H1 (cell line): ENCODE measurements around the gene PXDN. TPM values are rescaled to one million over a fixed set of nuclear protein-coding genes. Genes with fewer than 3 reads are reported as not detected.

Experiments used
- CTCF ChIA-PET: fragments of 300-600 bp; sonication (Branson Sonifier 250); formaldehyde crosslinking; loops from one replicate; lab custom pipeline; 2021; ENCODE audit not compliant: partially characterized antibody; lab: Charles Lee
- POLR2A ChIA-PET: fragments of 300-600 bp; sonication (Branson Sonifier 250); formaldehyde crosslinking; loops from one replicate; lab custom pipeline; 2021; ENCODE audit warnings: inconsistent platforms; ENCODE audit not compliant: partially characterized antibody; lab: Charles Lee
- DNase-seq, 2 experiments: peaks; one replicate each; pipeline versions ENCODE4 v3.0.0 to v3.0.0-alpha.2; 2010 to 2022; ENCODE audit warnings: low spot score in 2 of 2, low read depth in 1 of 2, mixed read lengths in 1 of 2
- FAIRE-seq: peaks from 2 replicates; lab custom pipeline; 2011; peaks lifted over from hg19 to GRCh38; lab: Jason Lieb, UNC
- H2AFZ ChIP-seq: 2 replicates; pipeline ENCODE4 v1.8.1; 2012; ENCODE audit warnings: low read length, inconsistent platforms
- H2AK5ac ChIP-seq: 2 replicates; pipeline ENCODE4 v1.6.1; 2013; ENCODE audit warnings: low read depth, low read length
- H2BK120ac ChIP-seq: replicated peaks from 2 replicates; pipeline ENCODE3; 2013; ENCODE audit warnings: low read depth, low read length, inconsistent platforms
- H2BK12ac ChIP-seq: 2 replicates; pipeline ENCODE4 v1.6.1; 2013; ENCODE audit warnings: low read depth, low read length
- H2BK15ac ChIP-seq: 2 replicates; pipeline ENCODE4 v1.6.1; 2013; ENCODE audit warnings: low read length
- H2BK20ac ChIP-seq: 2 replicates; pipeline ENCODE4 v1.6.1; 2013; ENCODE audit warnings: low read length
- H2BK5ac ChIP-seq: 2 replicates; pipeline ENCODE4 v1.6.1; 2013; ENCODE audit warnings: low read depth, low read length
- H3K14ac ChIP-seq: 2 replicates; pipeline ENCODE4 v1.6.1; 2013; ENCODE audit warnings: inconsistent platforms; ENCODE audit not compliant: insufficient read length
- H3K18ac ChIP-seq: 2 replicates; pipeline ENCODE4 v1.6.1; 2013; ENCODE audit warnings: low read length; ENCODE audit errors: extremely low read depth
- H3K23ac ChIP-seq: 2 replicates; pipeline ENCODE4 v1.6.1; 2013; ENCODE audit warnings: inconsistent platforms; ENCODE audit not compliant: insufficient read length
- H3K23me2 ChIP-seq: 2 replicates; pipeline ENCODE4 v1.6.1; 2013; ENCODE audit warnings: low read depth, low read length
- H3K27ac ChIP-seq: 2 replicates; pipeline ENCODE4 v1.6.1; 2011; ENCODE audit warnings: low read depth, low read length, inconsistent platforms
- H3K27me3 ChIP-seq, 4 experiments: replicated peaks in 1 of 4; 1 replicate in 1 of 4; 2 replicates in 3 of 4; pipeline versions ENCODE4 v1.6.1 to v1.8.1; 2011 to 2013; ENCODE audit warnings: low read length in 3 of 4, mild to moderate bottlenecking in 3 of 4, inconsistent platforms in 2 of 4, mixed read lengths in 2 of 4, moderate library complexity in 1 of 4; ENCODE audit not compliant: control insufficient read depth in 3 of 4, insufficient read depth in 3 of 4; ENCODE audit errors: extremely low read depth in 1 of 4
- H3K36me3 ChIP-seq, 4 experiments: 2 replicates each; pipeline versions ENCODE4 v1.6.1 to v1.8.1; 2011 to 2013; ENCODE audit warnings: mild to moderate bottlenecking in 4 of 4, low read length in 3 of 4, moderate library complexity in 2 of 4, control low read depth in 1 of 4, inconsistent platforms in 1 of 4; ENCODE audit not compliant: insufficient read depth in 4 of 4, control insufficient read depth in 2 of 4
- H3K4ac ChIP-seq: replicated peaks from 2 replicates; pipeline ENCODE3; 2013; ENCODE audit warnings: low read length, low read depth, mixed read lengths, inconsistent platforms; ENCODE audit not compliant: insufficient read length
- H3K4me1 ChIP-seq, 4 experiments: replicated peaks in 1 of 4; 1 replicate in 1 of 4; 2 replicates in 3 of 4; pipeline versions ENCODE4 v1.6.1 to v1.8.1; 2011 to 2013; ENCODE audit warnings: low read length in 3 of 4, inconsistent platforms in 2 of 4, mixed read lengths in 1 of 4; ENCODE audit not compliant: insufficient read depth in 4 of 4, control insufficient read depth in 3 of 4
- H3K4me2 ChIP-seq, 2 experiments: 2 replicates each; pipeline versions ENCODE4 v1.6.1 to v1.8.1; 2011 to 2013; ENCODE audit warnings: low read depth in 2 of 2, low read length in 2 of 2, control low read depth in 1 of 2, inconsistent platforms in 1 of 2, mild to moderate bottlenecking in 1 of 2; ENCODE audit not compliant: insufficient read depth in 1 of 2
- H3K4me3 ChIP-seq, 4 experiments: fragments of 200-600, 300-600 bp in 1 of 4; sonication (generic), shearing (Covaris generic), sonication (Bioruptor Twin) in 1 of 4; 2 replicates each; pipeline versions ENCODE4 v1.5.1 to v1.8.1; 2011 to 2016; ENCODE audit warnings: low read length in 4 of 4, low read depth in 3 of 4, control low read depth in 2 of 4, inconsistent platforms in 2 of 4, mild to moderate bottlenecking in 2 of 4, mixed read lengths in 1 of 4, moderate library complexity in 1 of 4; ENCODE audit not compliant: insufficient read depth in 2 of 4; ENCODE audit errors: extremely low read depth in 1 of 4
- H3K56ac ChIP-seq: replicated peaks from 2 replicates; pipeline ENCODE3; 2013; ENCODE audit warnings: low read depth, mild to moderate bottlenecking, mixed read lengths, low read length, inconsistent platforms; ENCODE audit not compliant: insufficient read length
- H3K79me1 ChIP-seq: 2 replicates; pipeline ENCODE4 v1.6.1; 2013; ENCODE audit warnings: low read depth, low read length, control low read depth
- H3K79me2 ChIP-seq, 2 experiments: 2 replicates each; pipeline versions ENCODE4 v1.6.1 to v1.8.1; 2012 to 2013; ENCODE audit warnings: low read length in 2 of 2, mild to moderate bottlenecking in 2 of 2, inconsistent platforms in 1 of 2; ENCODE audit not compliant: insufficient read depth in 2 of 2, control insufficient read depth in 1 of 2
- H3K9ac ChIP-seq, 4 experiments: replicated peaks in 1 of 4; 1 replicate in 1 of 4; 2 replicates in 3 of 4; pipeline versions ENCODE4 v1.6.1 to v1.8.1; 2011 to 2013; ENCODE audit warnings: low read depth in 3 of 4, low read length in 3 of 4, control low read depth in 2 of 4, mild to moderate bottlenecking in 2 of 4, moderate library complexity in 2 of 4, inconsistent platforms in 1 of 4; ENCODE audit errors: extremely low read depth in 1 of 4
- H3K9me3 ChIP-seq, 2 experiments: 2 replicates each; pipeline versions ENCODE4 v1.6.1 to v1.8.1; 2012 to 2013; ENCODE audit warnings: mild to moderate bottlenecking in 2 of 2, moderate library complexity in 2 of 2, control low read depth in 1 of 2, inconsistent platforms in 1 of 2, low read depth in 1 of 2, low read length in 1 of 2, mixed read lengths in 1 of 2; ENCODE audit not compliant: insufficient read depth in 2 of 2
- H4K20me1 ChIP-seq, 2 experiments: replicated peaks in 1 of 2; 2 replicates each; pipeline versions ENCODE3 to v1.8.1; 2011 to 2013; ENCODE audit warnings: inconsistent platforms in 2 of 2, low read length in 2 of 2, mild to moderate bottlenecking in 1 of 2; ENCODE audit not compliant: insufficient read depth in 2 of 2, control insufficient read depth in 1 of 2
- H4K5ac ChIP-seq: 2 replicates; pipeline ENCODE4 v1.6.1; 2013; ENCODE audit warnings: low read length, low read depth, mixed read lengths, inconsistent platforms; ENCODE audit not compliant: insufficient read length
- H4K8ac ChIP-seq: 2 replicates; pipeline ENCODE4 v1.8.0; 2013; ENCODE audit warnings: mild to moderate bottlenecking, moderate library complexity, low read length, inconsistent platforms; ENCODE audit not compliant: insufficient read depth; ENCODE audit errors: extremely low read depth
- H4K91ac ChIP-seq: replicated peaks from 2 replicates; pipeline ENCODE3; 2013; ENCODE audit warnings: low read length, mixed read lengths, inconsistent platforms; ENCODE audit not compliant: insufficient read length
- CBX5 ChIP-seq: fragments of 300-800, 300-1000 bp; sonication (generic); IDR thresholded peaks from 2 replicates; pipeline ENCODE4 v1.7.1; 2016; ENCODE audit warnings: antibody characterized with exemption, low read length, low read depth
- JUND ChIP-seq: IDR thresholded peaks from 2 replicates; pipeline ENCODE4 v1.6.1; 2011; ENCODE audit warnings: mild to moderate bottlenecking, improper control_type of control experiment, low read length
- NRF1 ChIP-seq: IDR thresholded peaks from 2 replicates; pipeline ENCODE4 v1.6.1; 2011; ENCODE audit warnings: mild to moderate bottlenecking, low read depth, low read length, improper control_type of control experiment
- SP4 ChIP-seq: IDR thresholded peaks from 2 replicates; pipeline ENCODE4 v1.6.1; 2012; ENCODE audit warnings: low read length, inconsistent platforms
- SUZ12 ChIP-seq: fragments of 200-600 bp; sonication (generic); IDR thresholded peaks from 2 replicates; pipeline ENCODE4 v1.6.1; 2012; ENCODE audit warnings: mild to moderate bottlenecking, inconsistent platforms, low read length, moderate library complexity, mixed read lengths
- YY1 ChIP-seq: IDR thresholded peaks from 2 replicates; pipeline ENCODE4 v1.6.1; 2011; ENCODE audit warnings: low read depth, mild to moderate bottlenecking, low read length
- WGBS, 2 experiments: shearing (Covaris generic) in 1 of 2; methylation state at CpG; one replicate each; pipeline versions ENCODE4 v1.1.6 to v1.1.7; 2013 to 2015; ENCODE audit warnings: low lambda C conversion rate in 2 of 2, mixed read lengths in 2 of 2, inconsistent platforms in 1 of 2, low coverage in 1 of 2, missing lambda C conversion rate in 1 of 2; ENCODE audit not compliant: insufficient replicate concordance in 2 of 2, insufficient coverage in 1 of 2, insufficient read length in 1 of 2; ENCODE audit errors: extremely low coverage in 1 of 2, missing lambda C conversion rate in 1 of 2; 5-methylcytosine and 5-hydroxymethylcytosine counted together
- polyA plus RNA-seq, 7 experiments: library from polyadenylated mRNA; depleted of rRNA in 3 of 7; stranded (reverse) in 5 of 7; unstranded in 2 of 7; fragments of >200 nt in 5 of 7; fragments of 200-250 nt in 2 of 7; gene quantifications; 1 replicate in 5 of 7; 2 replicates in 1 of 7; 4 replicates in 1 of 7; pipeline versions ENCODE4 v1.2.1 to v1.2.3, GENCODE V29; 2011 to 2013; ENCODE audit warnings: missing spikeins in 2 of 7, mixed read lengths in 2 of 7
- total RNA-seq: library from RNA; stranded (reverse); fragmentation: NEBNext Ultra II Directional; extraction: Animal tissue kit (Norgen Biotek cat#: 25700); gene quantifications from 2 replicates; pipeline ENCODE4 v1.2.1, GENCODE V29; 2021

PXDN gene
- total and polyA plus RNA-seq, 2 of the 8 experiments (the other 6 are each of a cell fraction or from before 2014, with no cell fraction given) = 104 to 141 TPM

DNA sequence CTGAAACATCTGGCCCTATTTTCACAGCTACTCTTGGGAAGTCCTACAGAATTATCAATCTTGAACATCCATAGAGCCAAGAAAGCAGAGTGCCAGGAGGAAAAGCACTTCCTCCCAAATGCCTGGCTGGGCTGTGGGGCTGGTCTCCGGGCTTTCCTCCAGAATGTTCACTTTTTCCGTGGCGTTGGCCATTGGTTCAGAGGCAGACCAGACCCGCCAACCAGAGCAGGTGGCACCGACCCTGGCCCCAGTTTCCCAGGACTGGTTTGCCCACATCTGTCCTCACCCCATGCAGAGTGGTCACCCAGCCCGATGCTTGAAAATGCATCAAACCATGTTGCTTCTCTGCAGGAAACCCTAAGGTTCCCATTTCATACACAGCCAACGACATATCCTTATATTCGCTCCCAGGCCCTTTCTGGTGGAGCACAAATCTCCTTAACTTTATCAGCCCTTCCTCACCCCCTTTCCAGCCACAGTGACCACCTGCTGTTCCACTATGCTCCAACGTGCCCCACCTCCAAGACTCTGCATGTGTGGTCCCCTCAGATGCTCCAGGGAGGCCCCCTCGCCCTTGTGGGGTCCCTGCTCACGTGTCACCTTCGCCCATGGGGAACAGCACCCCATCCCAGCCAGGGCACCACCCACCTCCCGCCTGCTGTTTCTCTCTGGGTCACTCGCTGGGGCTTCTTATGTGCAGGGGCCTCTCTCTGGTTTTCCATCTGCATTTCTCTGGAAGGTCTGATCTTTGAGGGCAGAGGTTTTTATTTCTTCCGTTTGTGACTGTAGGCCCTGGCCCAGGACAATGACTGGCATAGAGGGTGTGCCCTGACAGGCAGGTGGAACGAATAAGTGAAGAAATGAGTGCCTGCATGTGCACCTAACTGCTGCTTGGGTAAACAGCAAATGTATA is 92.9 kb downstream of the PXDN start:
- H3K27me3 ChIP-seq = no peaks in the 10 kb centered on the region; a peak in 1 of 7 replicates
- no peak overlapping the region for H3K4me2 ChIP-seq
- H3K18ac ChIP-seq = no peak overlapping the region
- no peak for FAIRE-seq
- no peak overlapping the region for H4K8ac ChIP-seq
- ChIA-PET POLR2A (interaction anchor here (1.3 to 1.6 kb wide), 3 partner anchors 10 to 14 kb away, joined by 3 to 9 read pairs (median 4); no protein-coding TSS in a partner anchor), CTCF (interaction anchor here (1.6 to 2.2 kb wide), 2 partner anchors 61 to 117 kb away, joined by 3 to 6 read pairs; no protein-coding TSS in a partner anchor)
- H2AFZ ChIP-seq = no peak overlapping the region
- H3K9me3 ChIP-seq = no peaks in the 10 kb centered on the region
- H2BK120ac ChIP-seq = no peak overlapping the region
- no peak overlapping the region for H4K5ac ChIP-seq
- H3K56ac ChIP-seq = no peak overlapping the region
- H3K4me1 ChIP-seq = no peaks in the 10 kb centered on the region; a peak in 1 of 7 replicates
- peaks cover 0 to 23% of the 10 kb centered on the region in 2 experiments for H4K20me1 ChIP-seq
- H3K36me3 ChIP-seq = peaks cover 20 to 56% (median 36%) of the 10 kb centered on the region in 4 experiments; a peak in 7 of 8 replicates
- no peak overlapping the region for H2BK12ac ChIP-seq
- TF ChIP-seq YY1 = no peak
- TF ChIP-seq CBX5 = no peak
- TF ChIP-seq JUND = no peak
- no peak for TF ChIP-seq SP4
- no peak for TF ChIP-seq SUZ12
- TF ChIP-seq NRF1 = no peak
- TF ChIP-seq, all 59 proteins: peak for 0
- H3K23me2 ChIP-seq = peaks cover 10% of the 10 kb centered on the region
- H2AK5ac ChIP-seq = no peak overlapping the region
- H2BK20ac ChIP-seq = no peak overlapping the region
- H3K23ac ChIP-seq = no peak overlapping the region
- H3K4ac ChIP-seq = no peak overlapping the region
- H2BK15ac ChIP-seq = no peak overlapping the region
- H3K9ac ChIP-seq = no peak overlapping the region
- no peak overlapping the region for H3K4me3 ChIP-seq
- peaks cover 4% of the 10 kb centered on the region; the same call in 1 of the 2 replicates for H3K79me1 ChIP-seq
- H4K91ac ChIP-seq = no peak overlapping the region
- H3K79me2 ChIP-seq = no peaks in the 10 kb centered on the region
- H3K27ac ChIP-seq = no peak overlapping the region
- H3K14ac ChIP-seq = no peak overlapping the region
- no peak overlapping the region for H2BK5ac ChIP-seq
- no peak for DNase-seq
- WGBS, 2 experiments = 89% methylated on average over 16 of the region's 16 CpGs; no CpG with 5 or more reads in 1 of the 2 experiments
